Mucosa of descending colon (tissue), 3 donors: ENCODE measurements around the gene PRPF39. TPM values are rescaled to one million over a fixed set of nuclear protein-coding genes. Genes with fewer than 3 reads are reported as not detected.

Experiments used
- ATAC-seq: fragments of 200-7000 bp; cut with Tn5 transposase; one replicate; pipeline ENCODE4 v1.9.1; 2020; ENCODE audit warnings: mild to moderate bottlenecking, moderate library complexity
- DNase-seq, 3 donors: peaks; one replicate each; pipeline ENCODE4 v3.0.0-alpha.2; 2020
- H3K36me3 ChIP-seq: fragments of 200-600 bp; one replicate; pipeline ENCODE4 v1.8.0; 2021; ENCODE audit warnings: low read depth, mild to moderate bottlenecking
- H3K4me1 ChIP-seq: fragments of 200-600 bp; one replicate; pipeline ENCODE4 v1.8.0; 2021; ENCODE audit warnings: low read depth, mild to moderate bottlenecking
- H3K4me3 ChIP-seq: fragments of 200-600 bp; one replicate; pipeline ENCODE4 v1.8.0; 2021; ENCODE audit warnings: mild to moderate bottlenecking
- H3K9me3 ChIP-seq: fragments of 200-600 bp; one replicate; pipeline ENCODE4 v1.8.0; 2021; ENCODE audit warnings: mild to moderate bottlenecking
- CTCF ChIP-seq: fragments of 200-600 bp; IDR thresholded peaks from one replicate; pipeline ENCODE4 v1.8.0; 2022; ENCODE audit warnings: antibody characterized with exemption, mild to moderate bottlenecking
- intact Hi-C, 2 donors: fragments of 100-400 bp; cut with DNase I in 1 of 2; cut with micrococcal nuclease in 1 of 2; formaldehyde crosslinking; loops; one replicate each; pipeline versions ENCODE4 v1.11.0 to v1.11.1; 2022; cut with DNase I, micrococcal nuclease
- total RNA-seq, 3 donors: library from RNA; stranded (reverse); fragmentation: NEBNext Ultra II Directional in 2 of 3; extraction: Animal tissue kit (Norgen Biotek cat#: 25700) in 2 of 3; gene quantifications; one replicate each; pipeline versions ENCODE4 v1.2.1 to v1.2.4, GENCODE V29; 2021 to 2023
- donor health status: DM: no; HTN: no; CAD: no; lungs with moderate emphysema.
- donor health status: DM: no; HTN: no; CAD: no.
- donor health status: DM: no; HTN: yes; CAD: no.

Gene PRPF39
- total RNA-seq, 3 donors from 2014 or later, result 25.9 to 38.4 (median 35.4) TPM

DNA sequence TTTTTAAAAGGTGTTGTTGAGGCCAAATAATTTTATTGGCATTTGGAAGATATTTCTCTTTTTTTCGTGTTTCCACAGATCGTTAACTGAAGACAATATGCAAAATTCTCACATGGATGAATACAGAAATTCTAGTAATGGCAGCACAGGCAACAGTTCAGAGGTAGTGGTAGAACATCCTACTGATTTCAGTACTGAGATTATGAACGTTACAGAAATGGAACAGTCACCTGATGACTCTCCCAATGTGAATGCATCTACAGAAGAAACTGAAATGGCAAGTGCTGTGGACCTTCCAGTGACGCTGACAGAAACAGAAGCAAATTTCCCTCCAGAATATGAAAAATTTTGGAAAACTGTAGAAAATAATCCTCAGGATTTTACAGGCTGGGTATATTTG lies 11.2 kb downstream of the PRPF39 start:
- H3K4me3 ChIP-seq, result no peak overlapping the region
- ATAC-seq, result no peak
- H3K4me1 ChIP-seq, result no peaks in the 10 kb centered on the region
- peaks cover 5% of the 10 kb centered on the region for H3K36me3 ChIP-seq
- no peak for TF ChIP-seq CTCF
- H3K9me3 ChIP-seq, result no peaks in the 10 kb centered on the region
- intact Hi-C loops, result no loop called here
- DNase-seq, result no peak

DNA sequence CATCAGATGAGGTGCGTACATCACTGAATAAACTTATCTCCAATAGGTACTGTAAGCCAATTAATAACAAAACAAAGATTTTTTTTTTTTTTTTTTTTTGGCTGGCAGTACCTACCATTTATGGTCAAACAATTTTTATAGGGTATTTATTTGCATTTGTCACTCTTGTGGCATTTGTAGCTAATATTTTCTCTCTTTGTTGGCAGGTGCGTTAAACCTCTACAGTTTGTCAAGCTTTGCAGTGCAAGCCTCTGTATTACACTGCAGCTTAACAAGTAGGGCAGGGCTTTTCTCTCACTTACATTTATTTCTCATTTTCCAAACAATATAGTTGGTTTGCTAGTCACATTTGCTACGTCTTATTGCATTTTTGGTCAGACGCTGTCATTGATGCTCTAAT lies 12.3 kb downstream of the PRPF39 start:
- H3K36me3 ChIP-seq, result peaks cover 5% of the 10 kb centered on the region
- DNase-seq, result no peak
- no peaks in the 10 kb centered on the region for H3K9me3 ChIP-seq
- ATAC-seq, result no peak
- no peak overlapping the region for H3K4me3 ChIP-seq
- intact Hi-C loops, result no loop called here
- no peaks in the 10 kb centered on the region for H3K4me1 ChIP-seq
- TF ChIP-seq CTCF, result no peak

GRCh38 chr14:45103806-45104205 lies 19.9 kb downstream of the PRPF39 start:
- H3K4me3 ChIP-seq, result no peak overlapping the region
- H3K36me3 ChIP-seq, result no peaks in the 10 kb centered on the region
- ATAC-seq (no peak), DNase-seq (no peak)
- no peaks in the 10 kb centered on the region for H3K9me3 ChIP-seq
- TF ChIP-seq CTCF, result no peak
- peaks cover 9% of the 10 kb centered on the region for H3K4me1 ChIP-seq
- intact Hi-C loops, result no loop called here

DNA sequence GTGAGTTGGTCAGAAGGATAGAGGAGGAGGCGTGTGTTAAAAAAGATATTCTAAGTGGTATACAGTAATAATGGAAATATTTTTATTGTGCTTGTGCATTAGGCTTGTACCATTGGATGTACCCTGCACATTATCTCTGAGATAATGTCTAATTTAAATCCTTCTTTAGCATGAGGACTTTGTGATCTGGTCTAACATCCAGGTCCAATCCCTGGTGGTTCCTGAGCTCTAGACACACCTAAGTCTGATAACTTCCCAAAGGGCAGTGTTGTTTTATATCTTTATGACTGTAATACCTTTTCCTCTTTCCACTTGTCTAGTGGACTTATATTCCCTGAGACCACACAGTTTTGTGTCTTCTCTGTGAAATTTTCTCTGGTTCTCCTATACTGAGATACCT lies 20.6 kb downstream of the PRPF39 start:
- ATAC-seq, result peak; percentile 84
- no peak for DNase-seq
- H3K36me3 ChIP-seq, result no peaks in the 10 kb centered on the region
- intact Hi-C loops, result no loop called here
- no peak for TF ChIP-seq CTCF
- H3K9me3 ChIP-seq, result no peaks in the 10 kb centered on the region
- H3K4me3 ChIP-seq, result no peak overlapping the region
- peaks cover 9% of the 10 kb centered on the region for H3K4me1 ChIP-seq

DNA sequence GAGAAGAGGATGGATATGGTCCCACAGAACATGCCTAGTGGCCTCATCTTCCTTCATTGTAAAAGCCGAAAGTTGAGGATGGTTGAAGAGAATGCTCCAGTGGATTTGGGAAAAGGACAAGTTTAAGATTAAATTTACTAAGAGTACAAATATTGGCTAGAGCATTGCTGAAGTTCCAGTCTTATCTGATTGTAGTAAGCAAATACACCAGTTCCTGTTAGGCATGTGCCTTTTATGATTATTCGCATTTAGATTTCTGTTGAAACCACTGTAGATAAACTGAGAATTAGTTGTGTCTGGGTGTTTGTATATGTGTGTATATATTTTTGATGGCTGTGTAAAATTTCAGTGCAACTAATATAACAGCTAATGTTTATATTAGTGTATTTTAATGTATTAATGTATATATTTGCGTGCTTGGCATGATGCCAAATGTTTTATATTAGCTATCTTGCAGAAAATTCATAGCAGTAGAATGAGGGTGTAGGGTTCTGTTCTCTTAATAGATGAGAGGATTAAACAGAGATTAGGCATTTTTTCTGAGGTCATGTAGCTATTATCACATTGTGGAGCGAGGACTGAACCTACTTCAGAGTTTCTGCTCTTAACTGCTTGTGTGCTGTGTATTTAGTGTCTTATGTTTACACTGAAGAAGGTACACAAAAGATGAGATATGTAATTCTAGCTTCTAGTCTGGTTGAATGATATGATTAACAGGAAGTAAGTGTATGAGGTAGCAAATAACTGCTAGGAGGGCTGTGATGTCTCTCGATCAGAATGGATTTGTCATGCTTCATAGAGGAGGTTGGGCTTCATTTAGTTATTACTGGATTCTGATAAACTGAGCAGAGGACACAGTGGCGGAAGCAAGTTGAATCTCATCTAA lies 29.2 kb downstream of the PRPF39 start:
- no peak for DNase-seq
- intact Hi-C loops, result no loop called here
- ATAC-seq, result peak; percentile 29
- Histone ChIP-seq H3K9me3 (no peaks in the 10 kb centered on the region), H3K4me3 (no peak overlapping the region), H3K36me3 (peaks cover 8% of the 10 kb centered on the region), H3K4me1 (no peaks in the 10 kb centered on the region)
- TF ChIP-seq CTCF, result no peak
